PC-3 (cell line): ENCODE measurements around the gene SLC25A41.

Experiments
- CTCF ChIP-seq: fragments of 300-600 bp; sonication (generic); conservative IDR thresholded peaks from 2 replicates; pipeline ENCODE4 v1.5.1; 2017; ENCODE audit warnings: antibody characterized with exemption, low read depth, mild to moderate bottlenecking, low read length
- EZH2 ChIP-seq: fragments of 300-600 bp; sonication (generic); IDR thresholded peaks from one replicate; pipeline ENCODE4 v1.6.1; 2017; ENCODE audit warnings: antibody characterized with exemption, mild to moderate bottlenecking, low read length; ENCODE audit not compliant: unreplicated experiment
- EZH2phosphoT487 ChIP-seq: fragments of 300-600 bp; sonication (generic); IDR thresholded peaks from 2 replicates; pipeline ENCODE4 v1.6.1; 2018; ENCODE audit warnings: mild to moderate bottlenecking, antibody characterized with exemption, low read length, borderline replicate concordance

- no peak for TF ChIP-seq CTCF
- no peak for TF ChIP-seq EZH2
- TF ChIP-seq EZH2phosphoT487: no peak
These were observed 1.7 kb downstream of the SLC25A41 start for GRCh38 chr19:6431891-6432290.
